ENCODE results near the gene RBP7.
A peak's percentile ranks its signal among the peaks of the same experiment; 100 is the strongest.
"Not testable (repeated sequence)": the region's sequence is repeated elsewhere in the genome, so short reads cannot be mapped to it uniquely, and the experiment has no call there.

RBP7 gene

GRCh38 chr1:10028956-10029500, 32.0 kb downstream of the RBP7 start:
- not testable (repeated sequence) for DNase-seq (ENCODE audit: low read depth in 2 of 2)

- no peak for DNase-seq (ENCODE audit: low read depth in 2 of 2)
Observed at GRCh38 chr1:10031461-10031860, 34.4 kb downstream of the RBP7 start.

- peak; percentile 96 to 99 for DNase-seq (ENCODE audit: low read depth in 2 of 2)
Observed at GRCh38 chr1:10032590-10033358, 35.7 kb downstream of the RBP7 start, which contains the start of gene UBE4B. Gene UBE4B (plus strand): TSS chr1:10032958. CDS start chr1:10033671, 713 bp downstream.

GRCh38 chr1:10033359-10033845, 36.4 kb downstream of the RBP7 start:
- no peak for DNase-seq (ENCODE audit: low read depth in 2 of 2)

- no peak for DNase-seq (ENCODE audit: low read depth in 2 of 2)
Observed at GRCh38 chr1:10042746-10043145, 45.7 kb downstream of the RBP7 start.

GRCh38 chr1:10045480-10046355, 48.7 kb downstream of the RBP7 start:
- DNase-seq (ENCODE audit: low read depth in 2 of 2): no peak

- no peak for DNase-seq (ENCODE audit: low read depth in 2 of 2)
Observed at GRCh38 chr1:10046356-10047085, 49.5 kb downstream of the RBP7 start.

- DNase-seq (ENCODE audit: low read depth in 2 of 2): no peak
Observed at GRCh38 chr1:10048601-10049000, 51.6 kb downstream of the RBP7 start.

- no peak for DNase-seq (ENCODE audit: low read depth in 2 of 2)
Observed at GRCh38 chr1:10050611-10051010, 53.6 kb downstream of the RBP7 start.

- DNase-seq (ENCODE audit: low read depth in 2 of 2): no peak
Observed at GRCh38 chr1:10051656-10052055, 54.6 kb downstream of the RBP7 start.

GRCh38 chr1:10052347-10052746, 55.3 kb downstream of the RBP7 start:
- no peak for DNase-seq (ENCODE audit: low read depth in 2 of 2)

GRCh38 chr1:10054465-10054864, 57.4 kb downstream of the RBP7 start:
- no peak for DNase-seq (ENCODE audit: low read depth in 2 of 2)

GRCh38 chr1:10056599-10056987, 59.6 kb downstream of the RBP7 start:
- no peak for DNase-seq (ENCODE audit: low read depth in 2 of 2)

GRCh38 chr1:10057343-10057742, 60.3 kb downstream of the RBP7 start:
- no peak for DNase-seq (ENCODE audit: low read depth in 2 of 2)

GRCh38 chr1:10057796-10058195, 60.8 kb downstream of the RBP7 start:
- no peak for DNase-seq (ENCODE audit: low read depth in 2 of 2)

GRCh38 chr1:10059342-10059718, 62.3 kb downstream of the RBP7 start:
- no peak for DNase-seq (ENCODE audit: low read depth in 2 of 2)

- no peak for DNase-seq (ENCODE audit: low read depth in 2 of 2)
Observed at GRCh38 chr1:10060311-10061100, 63.5 kb downstream of the RBP7 start.

- no peak for DNase-seq (ENCODE audit: low read depth in 2 of 2)
Observed at GRCh38 chr1:10061276-10061675, 64.2 kb downstream of the RBP7 start.

- DNase-seq (ENCODE audit: low read depth in 2 of 2): no peak
Observed at GRCh38 chr1:10063878-10064277, 66.8 kb downstream of the RBP7 start.

GRCh38 chr1:10064416-10065343, 67.7 kb downstream of the RBP7 start:
- DNase-seq (ENCODE audit: low read depth in 2 of 2): no peak
